PFSK-1 (cell line): Measurements from ENCODE around the gene EYA4.

Experiments used
- FOXP2 ChIP-seq: optimal IDR thresholded peaks from 2 replicates; pipeline ENCODE3; 2011; ENCODE audit warnings: borderline replicate concordance, control low read depth, inconsistent platforms; ENCODE audit not compliant: insufficient read depth; ENCODE audit errors: extremely low read length, extremely low read depth
- POLR2AphosphoS5 ChIP-seq: IDR thresholded peaks from 2 replicates; pipeline ENCODE4 v1.6.1; 2012; ENCODE audit warnings: low read depth, mild to moderate bottlenecking, control low read depth, low read length, moderate library complexity
- SIN3A ChIP-seq: IDR thresholded peaks from 2 replicates; pipeline ENCODE4 v1.6.1; 2012; ENCODE audit warnings: mild to moderate bottlenecking, low read length, moderate library complexity, borderline replicate concordance; ENCODE audit not compliant: insufficient read depth
- TAF1 ChIP-seq: IDR thresholded peaks from 2 replicates; pipeline ENCODE4 v1.6.1; 2012; ENCODE audit warnings: low read length, control low read depth, borderline replicate concordance; ENCODE audit not compliant: insufficient read depth
- TF ChIP-seq, protein P1 (sequence below), 2 experiments: IDR thresholded peaks; 2 replicates each; pipeline versions ENCODE4 v1.6.1 to v1.8.0; 2011 to 2012; ENCODE audit warnings: low read depth in 2 of 2, low read length in 2 of 2, control low read depth in 1 of 2, inconsistent platforms in 1 of 2, mild to moderate bottlenecking in 1 of 2, moderate library complexity in 1 of 2; ENCODE audit not compliant: insufficient read depth in 1 of 2

Gene EYA4

DNA sequence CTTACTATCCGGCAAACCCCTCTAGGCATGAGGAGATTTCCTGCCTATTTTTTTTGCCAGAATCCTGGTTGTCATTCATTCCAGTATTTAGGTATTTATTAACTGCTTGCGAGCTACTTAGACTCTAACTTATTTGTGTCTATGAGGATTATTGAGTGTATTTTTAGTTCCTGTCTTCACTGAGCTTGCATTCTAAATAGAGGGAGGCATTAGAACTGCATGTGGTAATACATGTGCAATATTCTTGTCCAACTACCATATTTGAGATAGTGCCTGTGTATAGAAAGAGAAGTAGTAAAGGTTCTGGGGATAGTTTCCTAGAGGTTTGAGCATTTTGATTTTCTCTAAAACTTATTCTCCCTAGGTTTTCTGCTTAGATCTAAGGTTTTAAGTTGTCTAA is 308.9 kb downstream of the EYA4 start:
- TF ChIP-seq, protein P1, sequence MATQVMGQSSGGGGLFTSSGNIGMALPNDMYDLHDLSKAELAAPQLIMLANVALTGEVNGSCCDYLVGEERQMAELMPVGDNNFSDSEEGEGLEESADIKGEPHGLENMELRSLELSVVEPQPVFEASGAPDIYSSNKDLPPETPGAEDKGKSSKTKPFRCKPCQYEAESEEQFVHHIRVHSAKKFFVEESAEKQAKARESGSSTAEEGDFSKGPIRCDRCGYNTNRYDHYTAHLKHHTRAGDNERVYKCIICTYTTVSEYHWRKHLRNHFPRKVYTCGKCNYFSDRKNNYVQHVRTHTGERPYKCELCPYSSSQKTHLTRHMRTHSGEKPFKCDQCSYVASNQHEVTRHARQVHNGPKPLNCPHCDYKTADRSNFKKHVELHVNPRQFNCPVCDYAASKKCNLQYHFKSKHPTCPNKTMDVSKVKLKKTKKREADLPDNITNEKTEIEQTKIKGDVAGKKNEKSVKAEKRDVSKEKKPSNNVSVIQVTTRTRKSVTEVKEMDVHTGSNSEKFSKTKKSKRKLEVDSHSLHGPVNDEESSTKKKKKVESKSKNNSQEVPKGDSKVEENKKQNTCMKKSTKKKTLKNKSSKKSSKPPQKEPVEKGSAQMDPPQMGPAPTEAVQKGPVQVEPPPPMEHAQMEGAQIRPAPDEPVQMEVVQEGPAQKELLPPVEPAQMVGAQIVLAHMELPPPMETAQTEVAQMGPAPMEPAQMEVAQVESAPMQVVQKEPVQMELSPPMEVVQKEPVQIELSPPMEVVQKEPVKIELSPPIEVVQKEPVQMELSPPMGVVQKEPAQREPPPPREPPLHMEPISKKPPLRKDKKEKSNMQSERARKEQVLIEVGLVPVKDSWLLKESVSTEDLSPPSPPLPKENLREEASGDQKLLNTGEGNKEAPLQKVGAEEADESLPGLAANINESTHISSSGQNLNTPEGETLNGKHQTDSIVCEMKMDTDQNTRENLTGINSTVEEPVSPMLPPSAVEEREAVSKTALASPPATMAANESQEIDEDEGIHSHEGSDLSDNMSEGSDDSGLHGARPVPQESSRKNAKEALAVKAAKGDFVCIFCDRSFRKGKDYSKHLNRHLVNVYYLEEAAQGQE (IDR thresholded peaks at IDR 0.05; ENCODE audit: insufficient read depth in 1 of 2, low read depth in 2 of 2, low read length in 2 of 2) = no peak
- TF ChIP-seq SIN3A = no peak
- no peak for TF ChIP-seq TAF1
- no peak for TF ChIP-seq POLR2AphosphoS5
- no peak for TF ChIP-seq FOXP2

DNA sequence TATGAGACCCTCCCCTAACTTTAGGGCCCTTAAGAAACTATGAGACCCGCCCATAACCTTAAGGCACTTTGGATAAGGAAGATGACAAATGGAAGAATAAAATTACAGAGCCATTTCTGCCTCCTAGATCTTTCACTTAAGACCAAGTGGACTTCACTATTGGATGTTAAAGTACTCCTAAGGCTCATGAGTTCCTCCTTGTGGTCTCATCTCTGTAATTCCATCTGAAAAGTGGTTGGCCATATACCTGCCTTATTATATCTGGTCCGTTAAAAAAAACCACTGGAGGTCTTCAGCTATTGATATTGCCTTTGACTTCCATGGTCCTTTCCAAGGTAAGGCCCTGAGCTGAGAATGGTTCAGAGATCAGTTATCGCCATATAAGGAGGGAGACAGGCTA is 310.3 kb downstream of the EYA4 start:
- no peak for TF ChIP-seq POLR2AphosphoS5
- no peak for TF ChIP-seq FOXP2
- no peak for TF ChIP-seq SIN3A
- TF ChIP-seq TAF1 = no peak
- TF ChIP-seq, protein P1 (IDR thresholded peaks at IDR 0.05; ENCODE audit: insufficient read depth in 1 of 2, low read depth in 2 of 2, low read length in 2 of 2) = no peak

DNA sequence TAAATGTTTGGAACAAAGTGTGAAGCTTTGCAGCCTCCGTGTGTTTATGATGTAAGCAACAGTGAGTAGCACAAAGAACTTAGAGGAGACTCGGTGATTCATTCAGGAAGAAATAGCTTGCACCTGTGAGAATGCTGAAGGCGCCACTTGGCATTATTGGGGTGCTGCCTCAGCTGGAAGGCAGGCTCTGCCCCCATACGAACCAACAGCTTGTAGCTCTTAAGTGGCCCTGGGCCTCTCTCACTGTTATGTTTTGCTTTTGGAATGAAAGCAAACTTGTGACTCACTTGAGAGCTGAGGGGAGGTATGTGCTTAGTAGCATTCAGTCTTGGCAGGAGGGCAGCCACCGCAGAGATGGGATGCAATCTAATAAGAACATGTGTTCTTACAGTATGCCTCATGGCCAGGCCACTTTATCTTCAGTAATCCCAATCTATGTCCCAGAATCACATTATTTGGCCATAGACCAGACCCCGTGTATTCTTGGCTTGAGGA is 310.7 kb downstream of the EYA4 start:
- TF ChIP-seq FOXP2 (no peak), POLR2AphosphoS5 (no peak), TAF1 (no peak)

DNA sequence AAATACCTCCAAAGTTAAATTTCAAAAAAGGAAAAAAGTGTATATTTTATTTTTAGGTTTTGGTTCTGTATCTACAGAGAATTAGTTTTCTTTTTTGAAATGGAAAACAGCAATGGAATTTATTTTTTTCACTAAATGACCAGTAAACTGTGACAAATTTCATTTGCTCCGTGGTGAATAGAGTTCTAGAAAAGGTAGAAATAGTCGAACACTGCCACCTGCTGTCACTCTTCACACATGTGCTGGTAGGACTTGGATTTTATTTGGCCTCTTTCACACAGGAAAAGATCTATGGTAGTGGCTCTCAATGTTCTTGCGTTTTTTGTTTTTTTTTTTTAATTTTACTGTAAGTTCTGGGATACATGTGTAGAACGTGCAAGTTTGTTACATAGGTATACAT is 312.5 kb downstream of the EYA4 start:
- TF ChIP-seq, protein P1 (IDR thresholded peaks at IDR 0.05; ENCODE audit: insufficient read depth in 1 of 2, low read depth in 2 of 2, low read length in 2 of 2) = no peak
- TF ChIP-seq POLR2AphosphoS5 (no peak), SIN3A (no peak), TAF1 (no peak), FOXP2 (no peak)

DNA sequence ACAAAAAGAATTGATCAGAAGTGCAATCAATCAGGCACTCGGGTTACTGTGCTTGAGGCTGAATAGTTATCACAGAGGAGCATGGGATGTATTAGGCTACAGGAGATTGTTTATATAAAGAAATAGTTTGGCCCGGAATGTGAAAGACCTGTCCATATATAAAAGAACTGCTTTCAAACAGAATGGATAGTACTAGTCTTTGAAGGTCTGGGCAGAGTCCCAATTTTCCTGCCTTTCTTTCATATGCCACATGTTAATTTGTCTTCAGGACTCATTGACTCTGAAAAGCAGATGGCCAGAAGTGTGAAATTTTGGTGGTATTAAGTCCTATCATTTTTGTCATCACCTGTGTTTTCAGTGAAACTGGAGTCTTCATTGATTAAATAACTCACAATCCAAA is 314.5 kb downstream of the EYA4 start:
- no peak for TF ChIP-seq FOXP2
- no peak for TF ChIP-seq SIN3A
- no peak for TF ChIP-seq POLR2AphosphoS5
- TF ChIP-seq, protein P1 (IDR thresholded peaks at IDR 0.05; ENCODE audit: insufficient read depth in 1 of 2, low read depth in 2 of 2, low read length in 2 of 2) = no peak
- TF ChIP-seq TAF1 = no peak

DNA sequence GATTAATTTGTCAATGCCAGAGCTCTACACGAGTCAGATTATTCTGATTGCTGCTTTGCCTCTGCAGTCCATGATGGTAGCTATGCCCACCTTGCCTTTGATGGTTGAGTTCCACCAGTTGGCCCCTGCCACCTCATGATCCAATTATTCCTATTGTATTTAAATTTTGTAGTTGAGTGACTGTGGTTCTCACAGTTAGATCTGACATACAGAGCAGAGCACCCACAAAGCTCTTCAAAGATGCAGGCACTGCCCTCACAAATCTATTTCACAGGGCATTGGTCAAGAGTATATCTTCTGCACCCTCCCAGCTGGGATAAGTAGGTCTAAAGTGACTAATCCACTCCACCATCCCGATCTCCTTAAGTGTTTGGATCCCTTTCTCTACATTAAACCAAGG is 318.8 kb downstream of the EYA4 start:
- TF ChIP-seq, protein P1 (IDR thresholded peaks at IDR 0.05; ENCODE audit: insufficient read depth in 1 of 2, low read depth in 2 of 2, low read length in 2 of 2) = no peak
- TF ChIP-seq SIN3A = no peak
- no peak for TF ChIP-seq TAF1
- no peak for TF ChIP-seq FOXP2
- TF ChIP-seq POLR2AphosphoS5 = no peak
